Caco-2 (cell line): ENCODE results near the gene ABHD17B. TPM values are rescaled to one million over a fixed set of nuclear protein-coding genes. Genes with fewer than 3 reads are reported as not detected.

Source experiments
- BruUV-seq: library from RNA; stranded (reverse); fragments of 400-500 nt; replicated peaks from 2 replicates; lab custom pipeline; 2021; lab: Mats Ljungman, UMichigan
- CTCF ChIA-PET: fragments of 300-600 bp; sonication (Branson Sonifier 250); formaldehyde crosslinking; loops from one replicate; lab custom pipeline; 2022; ENCODE audit warnings: antibody characterized with exemption; lab: Charles Lee
- POLR2A ChIA-PET: fragments of 300-600 bp; sonication (Branson Sonifier 250); formaldehyde crosslinking; loops from one replicate; lab custom pipeline; 2022; ENCODE audit warnings: antibody characterized with exemption; lab: Charles Lee
- DNase-seq, 2 experiments: peaks; one replicate each; pipeline versions ENCODE4 v3.0.0 to v3.0.0-alpha.2; 2020 to 2022
- H3K27me3 ChIP-seq: replicated peaks from 2 replicates; pipeline ENCODE4 v1.6.0; 2011; ENCODE audit warnings: low read length; ENCODE audit not compliant: control insufficient read depth, insufficient read depth
- H3K36me3 ChIP-seq: 2 replicates; pipeline ENCODE4 v1.5.1; 2011; ENCODE audit warnings: low read length; ENCODE audit not compliant: control insufficient read depth, insufficient read depth
- H3K4me1 ChIP-seq: fragments of 250-450 bp; sonication (Bioruptor Pico); 2 replicates; pipeline ENCODE4 v1.5.1; 2020; ENCODE audit warnings: mild to moderate bottlenecking
- H3K4me3 ChIP-seq: 2 replicates; pipeline ENCODE4 v1.5.1; 2011; ENCODE audit warnings: low read depth, mild to moderate bottlenecking, control low read depth, low read length
- H3K9me3 ChIP-seq: fragments of 250-450 bp; sonication (Bioruptor Pico); 2 replicates; pipeline ENCODE4 v1.5.1; 2020; ENCODE audit warnings: mild to moderate bottlenecking, moderate library complexity
- H3K27ac Mint-ChIP-seq: one replicate; pipeline ENCODE4 v1.8.0; 2022; ENCODE audit warnings: mixed read lengths; ENCODE audit not compliant: unreplicated experiment
- H3K27me3 Mint-ChIP-seq: one replicate; pipeline ENCODE4 v1.8.0; 2022; ENCODE audit warnings: mixed read lengths; ENCODE audit not compliant: insufficient read depth, unreplicated experiment
- H3K36me3 Mint-ChIP-seq: one replicate; pipeline ENCODE4 v1.8.0; 2022; ENCODE audit warnings: mild to moderate bottlenecking, mixed read lengths; ENCODE audit not compliant: insufficient read depth, unreplicated experiment
- H3K4me1 Mint-ChIP-seq: one replicate; pipeline ENCODE4 v1.8.0; 2022; ENCODE audit warnings: low read depth, mixed read lengths; ENCODE audit not compliant: unreplicated experiment
- H3K4me3 Mint-ChIP-seq: one replicate; pipeline ENCODE4 v1.8.0; 2022; ENCODE audit warnings: mild to moderate bottlenecking, moderate library complexity, mixed read lengths; ENCODE audit not compliant: unreplicated experiment
- H3K9me3 Mint-ChIP-seq: one replicate; pipeline ENCODE4 v1.8.0; 2022; ENCODE audit warnings: mixed read lengths; ENCODE audit not compliant: unreplicated experiment
- CTCF ChIP-seq, 2 experiments: fragments of 200-600 bp in 1 of 2; IDR thresholded peaks; 1 replicate in 1 of 2; 2 replicates in 1 of 2; pipeline versions ENCODE4 v1.5.1 to v1.8.0; 2011 to 2022; ENCODE audit warnings: antibody characterized with exemption in 1 of 2, control low read depth in 1 of 2, inconsistent platforms in 1 of 2, low read depth in 1 of 2, low read length in 1 of 2, mild to moderate bottlenecking in 1 of 2, moderate library complexity in 1 of 2; ENCODE audit not compliant: insufficient read depth in 1 of 2, severe bottlenecking in 1 of 2, unreplicated experiment in 1 of 2
- intact Hi-C: fragments of 100-400 bp; cut with micrococcal nuclease; formaldehyde crosslinking; loops from one replicate; pipeline ENCODE4 v1.10.0; 2022; ENCODE audit not compliant: unreplicated experiment
- total RNA-seq: library from RNA; stranded (reverse); gene quantifications from 2 replicates; pipeline ENCODE4 v1.2.3, GENCODE V29; 2022

The ABHD17B gene
- total RNA-seq, 1 experiment from 2014 or later, result 6.9 TPM

GRCh38 chr9:71878327-71879274, 32.4 kb downstream of the ABHD17B start:
- H3K4me3 Mint-ChIP-seq, result no peak overlapping the region
- H3K27me3 Mint-ChIP-seq, result no peaks in the 10 kb centered on the region
- DNase-seq, result no peak
- no peak for TF ChIP-seq CTCF (IDR thresholded peaks at IDR 0.05; ENCODE audit: insufficient read depth in 1 of 2, low read depth in 1 of 2, low read length in 1 of 2, severe bottlenecking in 1 of 2, unreplicated experiment in 1 of 2)
- H3K36me3 ChIP-seq, result no peaks in the 10 kb centered on the region
- H3K4me1 ChIP-seq, result no peaks in the 10 kb centered on the region
- no peak overlapping the region for H3K4me3 ChIP-seq
- no peaks in the 10 kb centered on the region for H3K4me1 Mint-ChIP-seq
- CTCF ChIA-PET, result no interaction called here
- no peaks in the 10 kb centered on the region for H3K9me3 Mint-ChIP-seq
- intact Hi-C loops, result no loop called here
- no peaks in the 10 kb centered on the region for H3K36me3 Mint-ChIP-seq
- no peak overlapping the region for H3K27ac Mint-ChIP-seq
- POLR2A ChIA-PET, result no interaction called here
- no peaks in the 10 kb centered on the region for H3K9me3 ChIP-seq
- BruUV-seq, result no TSS peak
- H3K27me3 ChIP-seq, result no peaks in the 10 kb centered on the region

GRCh38 chr9:71876829-71877228, 34.2 kb downstream of the ABHD17B start:
- no peak for TF ChIP-seq CTCF (IDR thresholded peaks at IDR 0.05; ENCODE audit: insufficient read depth in 1 of 2, low read depth in 1 of 2, low read length in 1 of 2, severe bottlenecking in 1 of 2, unreplicated experiment in 1 of 2)
- POLR2A ChIA-PET, result no interaction called here
- H3K4me3 ChIP-seq, result no peak overlapping the region
- H3K36me3 ChIP-seq, result no peaks in the 10 kb centered on the region
- Mint-ChIP-seq H3K27me3 (no peaks in the 10 kb centered on the region), H3K4me1 (no peaks in the 10 kb centered on the region), H3K4me3 (no peak overlapping the region), H3K27ac (no peak overlapping the region), H3K9me3 (no peaks in the 10 kb centered on the region), H3K36me3 (no peaks in the 10 kb centered on the region)
- H3K4me1 ChIP-seq, result no peaks in the 10 kb centered on the region
- no peaks in the 10 kb centered on the region for H3K9me3 ChIP-seq
- H3K27me3 ChIP-seq, result no peaks in the 10 kb centered on the region
- DNase-seq, result no peak
- intact Hi-C loops, result no loop called here
- CTCF ChIA-PET, result no interaction called here
- BruUV-seq, result no TSS peak

- TF ChIP-seq CTCF (IDR thresholded peaks at IDR 0.05; ENCODE audit: insufficient read depth in 1 of 2, low read depth in 1 of 2, low read length in 1 of 2, severe bottlenecking in 1 of 2, unreplicated experiment in 1 of 2), result no peak
- CTCF ChIA-PET, result no interaction called here
- Histone ChIP-seq H3K36me3 (no peaks in the 10 kb centered on the region), H3K4me1 (no peaks in the 10 kb centered on the region), H3K9me3 (no peaks in the 10 kb centered on the region), H3K4me3 (no peak overlapping the region), H3K27me3 (no peaks in the 10 kb centered on the region)
- no peak overlapping the region for H3K27ac Mint-ChIP-seq
- DNase-seq, result no peak
- POLR2A ChIA-PET, result no interaction called here
- BruUV-seq, result no TSS peak
- no peaks in the 10 kb centered on the region for H3K4me1 Mint-ChIP-seq
- intact Hi-C loops, result no loop called here
- H3K4me3 Mint-ChIP-seq, result no peak overlapping the region
- H3K9me3 Mint-ChIP-seq, result no peaks in the 10 kb centered on the region
- H3K27me3 Mint-ChIP-seq, result no peaks in the 10 kb centered on the region
- H3K36me3 Mint-ChIP-seq, result no peaks in the 10 kb centered on the region
Measured at GRCh38 chr9:71876106-71876505, 34.9 kb downstream of the ABHD17B start.
